ENCODE data around the gene MARCHF9.

MARCHF9 gene

GRCh38 chr12:57797933-57798332 is 43.0 kb downstream of the MARCHF9 start:
- no peak overlapping the region for H3K4me3 ChIP-seq (ENCODE audit: low read depth, low read length)
- no peak for TF ChIP-seq CTCF (IDR thresholded peaks at IDR 0.05; ENCODE audit: insufficient read depth, low read length, missing control alignments)
- DNase-seq (ENCODE audit: low read depth, low spot score), result no peak
- CTCF ChIA-PET, result interaction anchor here (1.0 to 28.9 kb wide), 7 partner anchors 13 to 136 kb away, joined by 3 to 478 read pairs (median 3); partner anchors contain the start of genes AVIL and TSFM
- POLR2A ChIA-PET, result no interaction called here

- no peak for TF ChIP-seq CTCF (IDR thresholded peaks at IDR 0.05; ENCODE audit: insufficient read depth, low read length, missing control alignments)
- ChIA-PET CTCF (interaction anchor here (1.1 to 28.9 kb wide), 7 partner anchors 14 to 107 kb away, joined by 3 to 478 read pairs (median 17); partner anchors contain the start of genes AVIL and TSFM), POLR2A (no interaction called here)
- H3K4me3 ChIP-seq (ENCODE audit: low read depth, low read length), result no peak overlapping the region
- DNase-seq (ENCODE audit: low read depth, low spot score), result no peak
Observed at GRCh38 chr12:57800965-57801364, 46.1 kb downstream of the MARCHF9 start.

GRCh38 chr12:57802607-57803006 is 47.7 kb downstream of the MARCHF9 start:
- TF ChIP-seq CTCF (IDR thresholded peaks at IDR 0.05; ENCODE audit: insufficient read depth, low read length, missing control alignments), result no peak
- no peak overlapping the region for H3K4me3 ChIP-seq (ENCODE audit: low read depth, low read length)
- CTCF ChIA-PET, result interaction anchor here (0.8 to 28.9 kb wide), 29 partner anchors 9 to 128 kb away, joined by 3 to 478 read pairs (median 6); partner anchors contain the start of genes AVIL, EEF1AKMT3, METTL1 and TSFM
- POLR2A ChIA-PET, result interaction anchor here (0.6 to 1.0 kb wide), 2 partner anchors 16 to 45 kb away, joined by 3 read pairs; partner anchors contain the start of genes AVIL and CTDSP2
- DNase-seq (ENCODE audit: low read depth, low spot score), result no peak

GRCh38 chr12:57803319-57803893 is 48.5 kb downstream of the MARCHF9 start:
- CTCF ChIA-PET, result interaction anchor here (0.6 to 28.9 kb wide), 28 partner anchors 10 to 128 kb away, joined by 3 to 478 read pairs (median 6); partner anchors contain the start of genes AVIL, EEF1AKMT3, METTL1 and TSFM
- POLR2A ChIA-PET, result interaction anchor here (0.6 to 1.0 kb wide), 2 partner anchors 15 to 44 kb away, joined by 3 read pairs; partner anchors contain the start of genes AVIL and CTDSP2
- DNase-seq (ENCODE audit: low read depth, low spot score), result no peak
- H3K4me3 ChIP-seq (ENCODE audit: low read depth, low read length), result no peak overlapping the region
- peak; percentile 83 for TF ChIP-seq CTCF (IDR thresholded peaks at IDR 0.05; ENCODE audit: insufficient read depth, low read length, missing control alignments)

GRCh38 chr12:57806677-57807076 is 51.8 kb downstream of the MARCHF9 start:
- DNase-seq (ENCODE audit: low read depth, low spot score), result no peak
- CTCF ChIA-PET, result interaction anchor here (0.9 to 28.9 kb wide), 6 partner anchors 8 to 101 kb away, joined by 3 to 478 read pairs (median 5); partner anchors contain the start of genes AVIL and TSFM
- TF ChIP-seq CTCF (IDR thresholded peaks at IDR 0.05; ENCODE audit: insufficient read depth, low read length, missing control alignments), result no peak
- H3K4me3 ChIP-seq (ENCODE audit: low read depth, low read length), result no peak overlapping the region
- POLR2A ChIA-PET, result no interaction called here

GRCh38 chr12:57807285-57807684 is 52.4 kb downstream of the MARCHF9 start:
- ChIA-PET CTCF (interaction anchor here (0.9 to 28.9 kb wide), 5 partner anchors 7 to 100 kb away, joined by 3 to 478 read pairs (median 5); partner anchors contain the start of genes AVIL and TSFM), POLR2A (no interaction called here)

More at GRCh38 chr12:57807285-57807684, 52.4 kb downstream of the MARCHF9 start:
- no peak overlapping the region for H3K4me3 ChIP-seq (ENCODE audit: low read depth, low read length)
- no peak for DNase-seq (ENCODE audit: low read depth, low spot score)
- TF ChIP-seq CTCF (IDR thresholded peaks at IDR 0.05; ENCODE audit: insufficient read depth, low read length, missing control alignments), result no peak
